ENCODE data around the gene AIRE.
"Not testable (repeated sequence)": the region's sequence is repeated elsewhere in the genome, so short reads cannot be mapped to it uniquely, and the experiment has no call there.

Gene AIRE

GRCh38 chr21:44282370-44282769 is 3.3 kb upstream of the AIRE start:
- TF ChIP-seq Cebpa-rat (IDR thresholded peaks at IDR 0.05): no peak
- Histone ChIP-seq H3K9me3 (no peaks in the 10 kb centered on the region), H3K27ac (no peak overlapping the region; the same call in 1 of the 2 replicates), H3K4me3 (no peak overlapping the region), H3K36me3 (no peaks in the 10 kb centered on the region), H3K9ac (no peak overlapping the region), H4K20me1 (no peaks in the 10 kb centered on the region), H3K27me3 (no peaks in the 10 kb centered on the region), H3K4me2 (peak overlapping the region; percentile 86), H3K4me1 (peaks cover 83% of the 10 kb centered on the region)

DNA sequence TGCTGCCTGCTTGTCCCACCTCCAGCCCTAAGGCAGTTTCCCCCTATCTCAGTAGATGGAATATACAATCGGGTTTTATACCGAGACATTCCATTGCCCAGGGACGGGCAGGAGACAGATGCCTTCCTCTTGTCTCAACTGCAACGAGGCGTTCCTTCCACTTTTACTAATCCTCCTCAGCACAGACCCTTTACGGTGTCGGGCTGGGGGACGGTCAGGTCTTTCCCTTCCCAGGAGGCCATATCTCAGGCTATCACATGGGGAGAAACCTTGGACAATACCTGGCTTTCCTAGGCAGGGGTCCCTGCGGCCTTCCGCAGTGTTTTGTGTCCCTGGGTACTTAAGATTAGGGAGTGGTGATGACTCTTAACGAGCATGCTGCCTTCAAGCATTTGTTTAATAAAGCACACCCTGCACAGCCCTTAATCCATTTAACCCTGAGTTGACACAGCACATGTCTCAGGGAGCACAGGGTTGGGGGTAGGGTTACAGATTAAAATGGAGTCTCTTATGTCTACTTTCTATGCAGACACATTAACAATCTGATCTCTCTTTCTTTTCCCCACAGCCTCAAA is 2.4 kb upstream of the AIRE start:
- not testable (repeated sequence) for H3K9me3 ChIP-seq, H3K36me3 ChIP-seq, H3K9ac ChIP-seq, H3K4me3 ChIP-seq, H3K27me3 ChIP-seq, H3K27ac ChIP-seq, H4K20me1 ChIP-seq
- Histone ChIP-seq H3K4me1 (peaks cover 89% of the 10 kb centered on the region), H3K4me2 (peak overlapping the region; percentile 86)

GRCh38 chr21:44283948-44284347 is 1.7 kb upstream of the AIRE start:
- peak overlapping the region; percentile 44; the same call in 1 of the 2 replicates for H3K9ac ChIP-seq
- peak overlapping the region; percentile 57 for H3K27ac ChIP-seq
- H3K27me3 ChIP-seq: no peaks in the 10 kb centered on the region
- no peaks in the 10 kb centered on the region for H3K9me3 ChIP-seq
- H3K36me3 ChIP-seq: no peaks in the 10 kb centered on the region
- H3K4me3 ChIP-seq: no peak overlapping the region
- H4K20me1 ChIP-seq: no peaks in the 10 kb centered on the region
- TF ChIP-seq Cebpa-rat (IDR thresholded peaks at IDR 0.05): no peak
- H3K4me2 ChIP-seq: peak overlapping the region; percentile 86
- peaks cover 85% of the 10 kb centered on the region for H3K4me1 ChIP-seq

DNA sequence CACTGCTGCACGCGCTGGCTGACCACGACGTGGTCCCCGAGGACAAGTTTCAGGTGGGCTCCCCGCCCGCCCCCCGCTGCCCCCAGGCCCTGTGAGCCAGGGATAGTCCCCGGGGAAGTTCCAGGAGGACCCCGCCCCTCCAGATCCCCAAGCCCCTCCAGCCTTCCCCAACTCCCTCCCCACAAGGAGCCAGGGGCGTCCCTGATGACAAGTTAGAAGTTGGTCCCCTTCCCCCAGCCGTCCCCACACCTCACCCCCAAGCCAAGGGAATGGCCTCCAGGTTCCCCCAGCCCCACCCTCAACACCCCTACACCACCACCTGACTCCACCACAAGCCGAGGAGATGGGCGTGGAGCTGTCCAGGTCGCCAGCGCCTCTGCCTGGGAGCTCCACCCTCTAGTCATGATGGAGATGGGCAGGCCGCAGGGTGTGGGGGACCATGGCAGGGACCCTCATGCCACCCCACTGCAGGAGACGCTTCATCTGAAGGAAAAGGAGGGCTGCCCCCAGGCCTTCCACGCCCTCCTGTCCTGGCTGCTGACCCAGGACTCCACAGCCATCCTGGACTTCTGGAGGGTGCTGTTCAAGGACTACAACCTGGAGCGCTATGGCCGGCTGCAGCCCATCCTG is 525 bp downstream of the AIRE start:
- no peak for TF ChIP-seq Cebpa-rat (IDR thresholded peaks at IDR 0.05)
- Histone ChIP-seq H3K4me1 (peaks cover 63% of the 10 kb centered on the region), H3K36me3 (no peaks in the 10 kb centered on the region), H3K27ac (no peak overlapping the region), H3K27me3 (no peaks in the 10 kb centered on the region), H3K9me3 (no peaks in the 10 kb centered on the region), H3K4me3 (no peak overlapping the region), H3K9ac (no peak overlapping the region), H4K20me1 (no peaks in the 10 kb centered on the region), H3K4me2 (peak overlapping the region; percentile 43)

DNA sequence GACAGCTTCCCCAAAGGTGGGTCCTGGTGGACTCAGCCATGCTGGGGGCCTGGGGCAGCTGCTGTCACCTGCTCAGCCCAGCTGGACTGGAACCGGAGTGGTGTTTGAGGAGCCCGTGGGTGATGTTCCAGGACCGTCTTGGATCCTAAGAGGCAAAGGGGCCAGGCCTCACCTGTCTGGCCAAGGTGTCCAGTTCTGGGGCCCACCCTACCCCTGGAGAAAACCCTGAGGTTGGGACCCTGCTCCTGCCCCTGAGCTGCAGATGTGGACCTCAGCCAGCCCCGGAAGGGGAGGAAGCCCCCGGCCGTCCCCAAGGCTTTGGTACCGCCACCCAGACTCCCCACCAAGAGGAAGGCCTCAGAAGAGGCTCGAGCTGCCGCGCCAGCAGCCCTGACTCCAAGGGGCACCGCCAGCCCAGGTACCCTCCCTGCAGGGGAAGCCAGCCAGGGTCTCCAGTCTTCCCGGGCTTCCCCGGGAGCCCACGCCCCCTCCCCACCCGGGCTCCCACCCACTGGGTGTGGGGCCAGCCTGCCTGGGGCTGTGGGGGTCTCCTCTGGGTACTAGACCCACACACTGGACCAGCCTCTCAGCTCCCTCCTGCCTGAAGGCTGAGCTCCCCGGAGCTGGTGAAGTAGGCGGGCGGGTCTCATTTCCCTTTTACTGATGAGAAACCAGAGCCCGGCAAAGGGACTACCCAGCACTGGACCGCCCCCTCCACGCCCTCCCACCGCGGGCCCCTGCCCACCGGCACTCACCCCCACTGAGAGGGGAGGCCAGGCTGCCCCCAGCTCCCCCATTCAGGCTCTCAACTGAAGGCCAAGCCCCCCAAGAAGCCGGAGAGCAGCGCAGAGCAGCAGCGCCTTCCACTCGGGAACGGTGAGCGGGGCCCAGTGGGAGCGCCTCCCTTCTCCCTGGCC is 1.3 kb downstream of the AIRE start:
- no peak overlapping the region for H3K4me3 ChIP-seq
- H3K36me3 ChIP-seq: no peaks in the 10 kb centered on the region
- peak overlapping the region; percentile 43 for H3K4me2 ChIP-seq
- peak overlapping the region; percentile 51; the same call in 1 of the 2 replicates for H3K27ac ChIP-seq
- no peak for TF ChIP-seq Cebpa-rat (IDR thresholded peaks at IDR 0.05)
- H3K4me1 ChIP-seq: peaks cover 58% of the 10 kb centered on the region
- H3K9me3 ChIP-seq: no peaks in the 10 kb centered on the region
- H3K9ac ChIP-seq: no peak overlapping the region
- H4K20me1 ChIP-seq: no peaks in the 10 kb centered on the region
- H3K27me3 ChIP-seq: no peaks in the 10 kb centered on the region

GRCh38 chr21:44288251-44289110 is 2.8 kb downstream of the AIRE start:
- no peaks in the 10 kb centered on the region for H3K27me3 ChIP-seq
- no peaks in the 10 kb centered on the region for H3K9me3 ChIP-seq
- H3K27ac ChIP-seq: no peak overlapping the region
- no peak overlapping the region for H3K4me2 ChIP-seq
- H3K4me1 ChIP-seq: peaks cover 51% of the 10 kb centered on the region
- no peak overlapping the region for H3K9ac ChIP-seq
- TF ChIP-seq Cebpa-rat (IDR thresholded peaks at IDR 0.05): no peak
- H3K4me3 ChIP-seq: no peak overlapping the region
- H3K36me3 ChIP-seq: no peaks in the 10 kb centered on the region
- no peaks in the 10 kb centered on the region for H4K20me1 ChIP-seq

- H3K4me1 ChIP-seq: peaks cover 47% of the 10 kb centered on the region
- no peaks in the 10 kb centered on the region for H3K27me3 ChIP-seq
- H3K9me3 ChIP-seq: no peaks in the 10 kb centered on the region
- H3K4me3 ChIP-seq: no peak overlapping the region
- H3K36me3 ChIP-seq: no peaks in the 10 kb centered on the region
- H4K20me1 ChIP-seq: no peaks in the 10 kb centered on the region
- no peak overlapping the region for H3K9ac ChIP-seq
- no peak overlapping the region for H3K4me2 ChIP-seq
- H3K27ac ChIP-seq: peak overlapping the region; percentile 6; the same call in 1 of the 2 replicates
- no peak for TF ChIP-seq Cebpa-rat (IDR thresholded peaks at IDR 0.05)
Measured at GRCh38 chr21:44289381-44290010, 3.8 kb downstream of the AIRE start.

GRCh38 chr21:44290327-44291077 is 4.8 kb downstream of the AIRE start:
- Histone ChIP-seq H3K4me3 (no peak overlapping the region), H4K20me1 (no peaks in the 10 kb centered on the region), H3K4me2 (no peak overlapping the region), H3K27me3 (no peaks in the 10 kb centered on the region), H3K9me3 (no peaks in the 10 kb centered on the region), H3K36me3 (no peaks in the 10 kb centered on the region), H3K4me1 (peaks cover 47% of the 10 kb centered on the region), H3K9ac (no peak overlapping the region), H3K27ac (no peak overlapping the region)
- TF ChIP-seq Cebpa-rat (IDR thresholded peaks at IDR 0.05): no peak

All from BLaER1 (cell line).